ENCODE measurements around the gene APLNR. TPM values are rescaled to one million over a fixed set of nuclear protein-coding genes. Genes with fewer than 3 reads are reported as not detected.

APLNR gene
- polyA plus RNA-seq, 3 donors, result 89.4 to 110 (median 101) TPM

Other genes starting within 250 kb of the APLNR start
- gene OR5AK2, start 248.3 kb downstream of the APLNR start, polyA plus RNA-seq (ENCODE audit: insufficient read length in 3 of 3), result under 1 TPM in 2 of 3 donors, not detected in 1; 0.12 to 0.38 TPM
- gene LRRC55, start 55.3 kb downstream of the APLNR start, polyA plus RNA-seq (ENCODE audit: insufficient read length in 3 of 3), result 1 to 10 TPM; 5.6 to 6.4 (median 6.4) TPM
- 10 to 100 TPM; 57.9 to 62.7 (median 60.3) TPM for gene TNKS1BP1, start 87.7 kb upstream of the APLNR start, polyA plus RNA-seq (ENCODE audit: insufficient read length in 3 of 3)
- 100 to 1,000 TPM; 199 to 214 (median 203) TPM for gene SSRP1, start 98.6 kb upstream of the APLNR start, polyA plus RNA-seq (ENCODE audit: insufficient read length in 3 of 3)
- under 1 TPM; 0.42 to 0.76 (median 0.76) TPM for gene P2RX3, start 101.1 kb upstream of the APLNR start, polyA plus RNA-seq (ENCODE audit: insufficient read length in 3 of 3)
- gene PRG3, start 143.9 kb upstream of the APLNR start, polyA plus RNA-seq (ENCODE audit: insufficient read length in 3 of 3), result 1 to 10 TPM in 2 of 3 donors, under 1 TPM in 1; 0.33 to 1.5 (median 1.2) TPM
- gene PRG2, start 153.4 kb upstream of the APLNR start, polyA plus RNA-seq (ENCODE audit: insufficient read length in 3 of 3), result 1 to 10 TPM in 2 of 3 donors, under 1 TPM in 1; 0.28 to 2.4 (median 1.9) TPM
- gene SLC43A3, start 189.9 kb upstream of the APLNR start, polyA plus RNA-seq (ENCODE audit: insufficient read length in 3 of 3), result 10 to 100 TPM; 19.3 to 25.6 (median 22.9) TPM
- 1 to 10 TPM; 1.4 to 3.0 (median 1.7) TPM for gene RTN4RL2, start 223.3 kb upstream of the APLNR start, polyA plus RNA-seq (ENCODE audit: insufficient read length in 3 of 3)